HG02571 (cell line): ENCODE measurements around the gene BCDIN3D.
A peak's percentile ranks its signal among the peaks of the same experiment; 100 is the strongest.
"Not testable (repeated sequence)": the region's sequence is repeated elsewhere in the genome, so short reads cannot be mapped to it uniquely, and the experiment has no call there.

Source experiments
- ATAC-seq: cut with Tn5 transposase; IDR thresholded peaks from one replicate; pipeline ENCODE4 v1.9.1; 2021; ENCODE audit warnings: mild to moderate bottlenecking, moderate library complexity; ENCODE audit not compliant: unreplicated experiment

The BCDIN3D gene

GRCh38 chr12:49842519-49843352 is at the start of gene BCDIN3D:
TSS of gene BCDIN3D (minus strand) at chr12:49843106. CDS start at chr12:49843087, 19 bp downstream.
- ATAC-seq: peak; percentile 84

- no peak for ATAC-seq
Observed at GRCh38 chr12:49892084-49892731, 49.3 kb upstream of the BCDIN3D start.

- no peak for ATAC-seq
Observed at GRCh38 chr12:49891476-49891875, 48.6 kb upstream of the BCDIN3D start.

GRCh38 chr12:49891012-49891411 is 48.1 kb upstream of the BCDIN3D start:
- no peak for ATAC-seq

- no peak for ATAC-seq
Observed at GRCh38 chr12:49890096-49890461, 47.2 kb upstream of the BCDIN3D start.

- no peak for ATAC-seq
Observed at GRCh38 chr12:49889361-49890095, 46.6 kb upstream of the BCDIN3D start.

GRCh38 chr12:49888461-49889151 is 45.7 kb upstream of the BCDIN3D start:
- no peak for ATAC-seq

GRCh38 chr12:49887536-49888401 is 44.9 kb upstream of the BCDIN3D start:
- no peak for ATAC-seq

- no peak for ATAC-seq
Observed at GRCh38 chr12:49887091-49887490, 44.2 kb upstream of the BCDIN3D start.

GRCh38 chr12:49885663-49886461 is 43.0 kb upstream of the BCDIN3D start:
- ATAC-seq: no peak

- ATAC-seq: no peak
Observed at GRCh38 chr12:49885118-49885517, 42.2 kb upstream of the BCDIN3D start.

GRCh38 chr12:49882851-49883464 is 40.1 kb upstream of the BCDIN3D start:
- no peak for ATAC-seq

- no peak for ATAC-seq
Observed at GRCh38 chr12:49882248-49882850, 39.4 kb upstream of the BCDIN3D start.

- ATAC-seq: no peak
Observed at GRCh38 chr12:49881415-49882247, 38.7 kb upstream of the BCDIN3D start.

- ATAC-seq: no peak
Observed at GRCh38 chr12:49880756-49881414, 38.0 kb upstream of the BCDIN3D start.

- not testable (repeated sequence) for ATAC-seq
Observed at GRCh38 chr12:49879065-49879464, 36.2 kb upstream of the BCDIN3D start.

- ATAC-seq: no peak
Observed at GRCh38 chr12:49878021-49878420, 35.1 kb upstream of the BCDIN3D start.
